ENCODE measurements around the gene GLYATL1. TPM values are rescaled to one million over a fixed set of nuclear protein-coding genes. Genes with fewer than 3 reads are reported as not detected.

The GLYATL1 gene
- total RNA-seq, 1 donor from 2014 or later: 2.0 TPM

Other genes with a start within 250 kb of the GLYATL1 start
- gene GLYAT, start 207.5 kb upstream of the GLYATL1 start, total RNA-seq (ENCODE audit: unreplicated experiment): not detected
- gene GLYATL2, start 94.8 kb upstream of the GLYATL1 start, total RNA-seq (ENCODE audit: unreplicated experiment): 0.62 TPM
- not detected for gene GLYATL1B, start 146.8 kb downstream of the GLYATL1 start, total RNA-seq (ENCODE audit: unreplicated experiment)
- 3.4 TPM for gene FAM111B, start 167.7 kb downstream of the GLYATL1 start, total RNA-seq (ENCODE audit: unreplicated experiment)
- gene FAM111A, start 203.4 kb downstream of the GLYATL1 start, total RNA-seq (ENCODE audit: unreplicated experiment): 30.8 TPM
- 29.4 TPM for gene DTX4, start 232.6 kb downstream of the GLYATL1 start, total RNA-seq (ENCODE audit: unreplicated experiment)

All from endothelial cell (in vitro differentiated cells).